ENCODE measurements around the gene CCNL2.
"Not testable (repeated sequence)": the region's sequence is repeated elsewhere in the genome, so short reads cannot be mapped to it uniquely, and the experiment has no call there.

The CCNL2 gene

DNA sequence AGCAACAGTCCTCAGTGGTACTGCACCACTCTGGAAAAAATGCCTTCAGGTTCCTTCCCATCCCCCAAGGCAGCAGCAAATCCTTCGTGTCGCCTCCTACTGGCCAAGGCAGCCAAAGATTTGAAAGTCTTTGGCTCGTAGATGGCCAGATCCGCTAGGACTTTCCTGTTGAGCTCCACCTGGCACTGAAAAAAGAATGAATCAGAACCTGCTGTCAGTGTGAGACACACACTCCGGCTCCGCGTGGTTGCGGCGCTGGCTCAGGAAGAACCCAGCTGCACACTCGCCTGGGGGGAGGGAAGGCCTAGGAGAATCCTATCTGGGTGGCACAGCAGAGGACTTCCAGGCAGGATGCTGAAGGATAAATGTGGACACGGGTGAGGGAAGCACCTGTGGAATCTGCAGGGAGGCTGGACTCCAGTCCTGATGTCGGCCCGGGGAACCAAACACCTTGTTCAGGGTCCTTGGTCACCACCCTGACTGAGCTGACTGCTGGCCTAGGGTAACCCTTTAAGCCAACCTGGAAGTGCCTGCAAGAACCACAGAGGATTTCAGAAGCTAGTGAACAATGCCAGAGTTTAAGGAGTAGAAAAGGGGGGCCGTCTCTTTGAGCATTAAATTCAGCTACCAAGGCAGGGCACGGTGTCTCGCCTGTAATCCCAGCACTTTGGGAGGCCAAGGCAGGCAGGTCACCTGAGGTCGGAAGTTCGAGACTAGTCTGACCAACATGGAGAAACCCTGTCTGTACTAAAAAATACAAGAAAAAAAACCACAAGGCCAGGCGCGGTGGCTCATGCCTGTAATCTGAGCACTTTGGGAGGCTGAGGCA is 3.2 kb upstream of the CCNL2 start:
- no peak overlapping the region for H3K4me3 ChIP-seq (ENCODE audit: low read depth, low read length)
- DNase-seq (ENCODE audit: low read depth) = no peak

DNA sequence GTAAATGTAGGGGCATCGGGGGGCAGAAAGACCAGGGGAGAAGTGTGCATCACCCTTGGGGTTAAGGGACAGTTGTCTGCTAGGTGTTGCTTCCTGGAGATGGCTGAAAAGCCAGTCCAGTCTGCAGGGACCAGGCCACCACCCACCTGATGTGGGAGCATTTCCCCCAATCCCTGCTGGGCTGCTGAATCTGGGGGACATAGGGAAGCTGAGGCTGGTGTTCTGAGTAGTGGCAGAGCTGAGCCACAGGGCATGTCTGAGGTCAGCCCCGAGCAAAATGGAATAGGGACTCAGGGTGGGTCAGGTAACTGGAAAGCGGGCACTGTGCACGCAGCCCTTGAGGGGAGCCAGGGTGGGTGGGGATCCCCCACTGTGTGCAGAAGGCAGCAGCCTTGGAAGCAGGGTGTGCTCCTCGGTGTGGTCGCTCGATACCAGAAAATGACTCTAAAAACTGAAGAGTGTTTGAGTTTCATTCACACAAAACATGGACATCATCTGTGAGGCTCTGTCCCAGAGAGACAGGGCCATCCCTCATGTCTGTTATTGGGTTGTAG is 2.4 kb upstream of the CCNL2 start:
- H3K4me3 ChIP-seq (ENCODE audit: low read depth, low read length) = no peak overlapping the region
- no peak for DNase-seq (ENCODE audit: low read depth)

GRCh38 chr1:1400576-1401456 is 1.7 kb upstream of the CCNL2 start:
- H3K4me3 ChIP-seq (ENCODE audit: low read depth, low read length) = peak overlapping the region; percentile 98
- no peak for DNase-seq (ENCODE audit: low read depth)

DNA sequence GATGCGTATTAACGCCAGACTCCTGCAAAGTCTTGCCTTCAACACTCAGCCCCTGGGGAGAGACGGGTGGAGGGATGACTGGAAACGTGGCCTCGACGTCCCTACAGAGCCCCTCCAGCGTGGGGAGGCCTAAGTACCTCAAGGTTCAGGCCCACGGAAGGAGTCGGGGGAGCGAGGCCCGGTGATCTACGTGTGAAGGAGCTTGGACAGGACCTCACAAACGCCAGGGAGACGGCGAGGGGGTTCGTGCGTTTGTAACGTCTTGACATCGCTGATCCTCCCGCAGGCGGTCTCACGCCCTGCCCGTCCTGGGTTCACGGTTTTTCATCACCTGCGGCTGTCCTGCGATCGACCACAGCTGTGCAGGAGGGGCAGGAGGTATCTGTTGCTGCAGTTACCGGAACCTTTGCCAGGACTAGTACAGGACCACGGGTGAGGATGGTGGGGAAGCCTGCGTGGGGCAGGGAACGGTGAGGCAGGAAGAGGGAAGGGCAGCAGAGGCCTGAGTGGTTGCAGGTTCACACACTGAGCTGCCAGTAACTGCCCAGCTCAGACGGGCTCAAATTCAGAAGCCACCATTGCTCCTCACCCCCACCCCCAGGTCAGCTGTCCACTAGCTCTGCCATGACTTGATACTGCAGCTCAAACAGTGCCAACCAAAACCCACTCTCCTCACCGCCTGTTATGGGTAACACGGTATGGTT is 889 bp upstream of the CCNL2 start:
- DNase-seq (ENCODE audit: low read depth) = no peak
- H3K4me3 ChIP-seq (ENCODE audit: low read depth, low read length) = peak overlapping the region; percentile 98

GRCh38 chr1:1398677-1399186 is 403 bp downstream of the CCNL2 start:
- no peak for DNase-seq (ENCODE audit: low read depth)

DNA sequence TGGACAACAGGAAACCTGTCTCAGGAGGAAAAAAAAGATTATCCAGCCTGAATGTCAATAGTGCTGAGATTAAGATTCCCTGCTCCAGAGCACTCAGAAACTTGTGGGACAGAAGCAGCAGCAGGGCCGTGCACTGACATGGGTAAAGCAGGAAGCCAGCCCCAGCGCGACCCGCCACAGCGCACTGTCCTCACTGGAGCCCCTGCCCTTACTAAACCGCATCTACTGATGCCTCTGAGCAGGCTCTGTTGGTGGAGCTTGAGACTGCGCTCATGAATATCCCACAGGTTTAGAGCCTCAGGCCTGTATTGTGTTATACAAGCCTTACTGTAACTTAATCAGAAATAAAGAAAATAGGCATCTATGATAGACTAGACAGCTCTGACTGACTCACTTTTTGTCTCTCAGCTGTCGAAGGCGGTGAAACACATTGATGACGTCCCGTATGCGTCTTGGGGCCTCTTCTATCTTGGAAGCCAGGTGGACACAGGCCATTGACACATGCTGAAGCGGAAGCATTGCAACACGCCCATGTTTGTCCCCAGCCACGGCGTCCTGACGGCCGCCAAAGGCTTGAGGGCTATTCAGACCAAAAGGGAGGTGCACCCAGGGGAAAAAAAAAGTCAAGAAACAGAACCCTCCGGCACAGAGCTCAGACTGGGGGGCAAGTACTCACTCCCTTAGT is 1.2 kb downstream of the CCNL2 start:
- no peak for DNase-seq (ENCODE audit: low read depth)
- H3K4me3 ChIP-seq (ENCODE audit: low read depth, low read length) = peak overlapping the region; percentile 98

More at GRCh38 chr1:1398677-1399186, 403 bp downstream of the CCNL2 start:
- peak overlapping the region; percentile 98 for H3K4me3 ChIP-seq (ENCODE audit: low read depth, low read length)

- H3K4me3 ChIP-seq (ENCODE audit: low read depth, low read length) = no peak overlapping the region
- DNase-seq (ENCODE audit: low read depth) = no peak
Observed at GRCh38 chr1:1395166-1395565, 4.0 kb downstream of the CCNL2 start.

GRCh38 chr1:1394116-1394515 is 5.0 kb downstream of the CCNL2 start:
- no peak overlapping the region for H3K4me3 ChIP-seq (ENCODE audit: low read depth, low read length)
- no peak for DNase-seq (ENCODE audit: low read depth)

DNA sequence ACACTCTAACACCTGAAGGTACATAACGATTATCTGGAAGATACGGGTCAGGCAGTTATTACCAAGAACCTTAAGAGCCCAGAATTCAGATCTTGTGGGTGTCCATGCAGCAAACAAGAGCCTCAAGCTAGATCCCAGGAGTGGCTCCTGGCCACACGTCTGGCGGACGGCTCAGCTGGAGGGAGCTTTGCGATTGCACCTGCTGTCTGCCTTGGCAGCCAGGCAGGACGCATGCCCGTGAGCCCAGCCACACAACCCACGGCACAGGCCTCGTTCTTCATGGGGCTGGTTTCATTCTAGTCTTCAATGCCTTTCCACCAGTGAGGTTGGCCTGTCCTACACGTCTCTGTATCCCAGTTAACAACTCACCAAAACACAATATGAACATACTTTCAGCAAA is 5.7 kb downstream of the CCNL2 start:
- DNase-seq (ENCODE audit: low read depth) = no peak
- no peak overlapping the region for H3K4me3 ChIP-seq (ENCODE audit: low read depth, low read length)

- no peak for DNase-seq (ENCODE audit: low read depth)
- H3K4me3 ChIP-seq (ENCODE audit: low read depth, low read length) = no peak overlapping the region
Observed at GRCh38 chr1:1393014-1393413, 6.1 kb downstream of the CCNL2 start.

GRCh38 chr1:1391225-1391624 is 7.9 kb downstream of the CCNL2 start:
- no peak overlapping the region for H3K4me3 ChIP-seq (ENCODE audit: low read depth, low read length)
- no peak for DNase-seq (ENCODE audit: low read depth)

DNA sequence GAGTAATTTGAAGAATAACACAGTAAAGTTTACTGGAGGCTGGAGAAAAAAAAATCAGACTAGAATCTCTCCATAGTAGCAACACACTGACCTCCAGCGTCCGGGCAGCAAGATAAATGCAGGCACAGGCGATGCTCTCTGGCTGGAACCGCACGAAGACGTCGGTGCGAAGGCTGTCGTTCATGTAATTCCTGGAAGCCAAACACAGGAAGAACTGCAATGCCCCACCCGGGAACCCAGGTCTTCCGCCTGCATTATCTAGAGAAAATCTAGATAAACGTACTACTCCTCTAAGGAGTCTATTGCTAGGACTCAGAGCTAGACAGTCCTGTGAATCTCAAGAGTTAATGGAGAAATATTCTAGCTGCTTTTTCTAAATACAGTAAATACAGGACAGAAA is 8.5 kb downstream of the CCNL2 start:
- H3K4me3 ChIP-seq (ENCODE audit: low read depth, low read length) = no peak overlapping the region
- DNase-seq (ENCODE audit: low read depth) = no peak

DNA sequence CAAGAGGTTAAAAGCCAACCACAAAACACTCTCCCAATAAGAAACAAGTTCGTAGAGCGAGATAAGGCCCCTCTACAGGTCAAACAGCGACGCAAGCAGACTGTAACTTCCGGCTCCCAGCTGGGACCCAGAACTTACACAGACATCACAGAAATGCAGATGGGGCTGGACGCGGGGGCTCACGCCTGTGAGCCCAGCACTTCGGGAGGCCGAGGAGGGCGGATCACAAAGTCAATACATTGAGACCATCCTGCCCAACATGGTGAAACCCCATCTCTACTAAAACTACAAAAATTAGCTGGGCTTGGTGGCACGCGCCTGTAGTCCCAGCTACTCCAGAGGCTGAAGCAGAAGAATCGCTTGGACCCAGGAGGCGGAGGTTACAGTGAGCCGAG is 11.1 kb downstream of the CCNL2 start:
- no peak overlapping the region for H3K4me3 ChIP-seq (ENCODE audit: low read depth, low read length)
- no peak for DNase-seq (ENCODE audit: low read depth)

DNA sequence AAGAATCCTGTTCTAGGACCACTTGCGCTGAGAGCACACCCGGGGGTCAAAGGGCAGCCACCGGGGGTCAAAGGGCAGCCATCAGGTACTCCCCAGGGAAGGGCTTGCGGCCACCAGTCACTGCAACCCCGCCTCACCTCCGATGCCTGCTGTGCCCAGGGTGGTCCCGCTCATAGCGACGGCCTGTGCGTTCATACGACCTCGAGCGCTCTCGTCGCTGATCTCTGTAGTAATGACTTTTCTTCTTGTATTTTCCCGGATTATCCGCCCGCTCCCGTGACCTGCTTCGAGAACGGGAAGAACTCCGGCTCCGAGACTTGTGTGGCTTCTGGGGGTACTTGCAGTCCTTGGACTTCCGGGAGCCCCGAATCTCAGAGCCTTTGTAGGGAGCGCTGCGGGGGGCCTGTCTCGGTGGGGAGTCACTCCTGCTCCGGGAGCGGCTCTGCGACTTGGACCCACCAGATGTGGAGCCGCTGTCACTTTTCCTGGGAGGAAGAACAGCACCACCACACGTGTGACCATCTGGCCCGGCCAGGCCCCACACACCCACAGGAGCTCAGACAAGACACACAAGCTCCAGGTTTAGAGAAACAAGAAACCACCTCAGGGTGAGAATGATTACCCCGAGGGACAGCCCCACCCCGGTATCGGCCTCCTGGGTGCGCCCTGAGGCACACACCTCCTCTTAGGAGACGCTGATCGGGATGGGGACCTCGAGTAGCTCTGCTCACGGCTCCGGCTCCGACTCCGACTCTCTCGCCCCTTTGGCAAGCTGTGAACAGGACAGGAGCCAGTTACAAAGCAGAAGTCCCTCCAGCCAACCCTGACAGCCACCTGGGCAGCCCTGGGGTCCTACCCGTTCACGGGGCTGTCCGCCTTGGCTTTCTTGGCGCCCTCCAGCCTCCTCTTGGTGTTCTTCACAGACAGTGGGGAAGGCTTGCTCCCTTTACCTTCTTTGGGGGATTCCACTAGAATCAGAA is 11.7 kb downstream of the CCNL2 start:
- DNase-seq (ENCODE audit: low read depth) = no peak
- H3K4me3 ChIP-seq (ENCODE audit: low read depth, low read length) = no peak overlapping the region

DNA sequence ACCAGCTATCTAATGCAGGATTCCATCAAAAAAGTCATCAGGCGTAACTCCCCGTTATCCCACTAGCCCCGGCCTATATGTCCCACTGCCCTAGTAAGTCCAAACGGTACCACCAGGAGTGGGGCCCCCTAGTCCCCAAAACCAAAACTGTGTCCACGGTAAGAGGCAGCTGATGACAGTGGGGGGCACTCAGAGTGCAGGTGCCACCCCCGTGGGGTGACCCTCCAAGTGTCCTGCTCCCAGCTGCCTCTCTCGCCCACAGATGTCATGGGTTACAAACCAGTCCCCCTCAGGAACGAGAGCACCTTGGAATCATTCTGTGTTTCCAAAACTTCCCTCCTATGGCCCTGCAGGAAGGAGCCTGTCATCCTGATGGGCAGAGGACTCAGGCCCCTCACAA is 13.2 kb downstream of the CCNL2 start:
- DNase-seq (ENCODE audit: low read depth) = no peak
- no peak overlapping the region for H3K4me3 ChIP-seq (ENCODE audit: low read depth, low read length)

DNA sequence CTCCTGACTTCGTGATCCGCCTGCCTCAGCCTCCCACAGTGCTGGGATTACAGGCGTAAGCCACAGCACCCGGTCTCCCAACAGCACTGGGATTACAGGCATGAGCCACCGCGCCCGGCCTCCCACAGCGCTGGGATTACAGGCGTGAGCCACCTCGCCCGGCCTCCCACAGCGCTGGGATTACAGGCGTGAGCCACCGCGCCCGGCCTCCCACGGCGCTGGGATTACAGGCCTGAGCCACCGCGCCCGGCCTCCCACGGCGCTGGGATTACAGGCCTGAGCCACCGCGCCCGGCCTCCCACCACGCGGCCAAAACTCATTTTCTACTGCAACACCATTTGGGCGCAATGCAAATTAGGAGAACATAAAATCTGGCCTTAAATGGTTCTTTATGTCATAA is 13.8 kb downstream of the CCNL2 start:
- DNase-seq (ENCODE audit: low read depth); H3K4me3 ChIP-seq (ENCODE audit: low read depth, low read length): not testable (repeated sequence)

GRCh38 chr1:1381294-1381693 is 17.8 kb downstream of the CCNL2 start:
- no peak for DNase-seq (ENCODE audit: low read depth)
- no peak overlapping the region for H3K4me3 ChIP-seq (ENCODE audit: low read depth, low read length)

DNA sequence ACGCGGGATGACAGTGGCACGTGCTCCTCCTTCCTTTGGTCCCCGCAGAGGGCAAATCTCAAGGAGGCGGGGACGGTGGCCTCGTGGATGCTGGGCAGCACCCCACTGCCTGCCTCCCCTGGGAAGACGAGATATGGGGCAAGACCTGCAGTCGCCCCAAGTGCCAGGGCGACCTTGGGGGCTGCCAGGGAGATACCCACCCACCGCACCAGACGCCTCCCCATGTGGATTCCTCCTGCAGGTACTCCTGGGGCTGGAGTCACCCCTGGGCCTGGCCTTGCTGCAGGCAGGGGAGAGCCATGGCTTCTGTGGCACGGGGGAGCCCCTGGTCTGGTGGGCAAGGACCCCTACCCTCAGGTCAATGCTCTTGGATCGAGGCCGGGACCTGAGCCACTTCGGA is 18.3 kb downstream of the CCNL2 start:
- H3K4me3 ChIP-seq (ENCODE audit: low read depth, low read length) = no peak overlapping the region
- DNase-seq (ENCODE audit: low read depth) = no peak
